Ovary (tissue), 3 donors: ENCODE results near the gene GAMT.

ENCODE experiments used
- EP300 ChIP-seq: sonication (generic); formaldehyde crosslinking; IDR thresholded peaks from one replicate; pipeline ENCODE4 v1.6.1; 2017; ENCODE audit warnings: antibody characterized with exemption
- POLR2A ChIP-seq: fragments of 450-650 bp; IDR thresholded peaks from one replicate; pipeline ENCODE4 v1.6.1; 2017; ENCODE audit warnings: antibody characterized with exemption, mild to moderate bottlenecking, moderate library complexity
- TF ChIP-seq, protein P1 (sequence below), 3 donors: fragments of 450-650 bp in 2 of 3; fragments of 200-600 bp in 1 of 3; IDR thresholded peaks; one replicate each; pipeline versions ENCODE4 v1.5.1 to v1.8.0; 2016 to 2022; ENCODE audit warnings: antibody characterized with exemption in 3 of 3, mild to moderate bottlenecking in 1 of 3
- donor health status: DM: no; HTN: no; CAD: no.

DNA sequence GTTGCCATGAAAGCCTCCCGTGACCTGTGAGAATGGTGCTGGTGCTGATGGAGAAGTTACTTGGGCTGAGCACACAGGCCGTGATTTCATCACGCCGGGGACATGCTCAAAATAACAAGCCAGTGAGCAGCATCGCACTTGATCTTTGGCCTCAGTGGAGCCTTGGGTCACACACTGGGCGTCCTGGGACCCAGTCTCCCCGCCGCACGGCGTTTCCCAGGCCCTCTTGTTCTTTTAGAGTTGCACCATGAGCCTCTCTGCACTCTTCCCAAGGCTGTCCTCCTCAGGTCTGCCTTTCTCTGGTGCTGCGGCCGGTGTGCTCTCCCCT is 27.1 kb downstream of the GAMT start:
- TF ChIP-seq POLR2A: no peak
- TF ChIP-seq, protein P1, sequence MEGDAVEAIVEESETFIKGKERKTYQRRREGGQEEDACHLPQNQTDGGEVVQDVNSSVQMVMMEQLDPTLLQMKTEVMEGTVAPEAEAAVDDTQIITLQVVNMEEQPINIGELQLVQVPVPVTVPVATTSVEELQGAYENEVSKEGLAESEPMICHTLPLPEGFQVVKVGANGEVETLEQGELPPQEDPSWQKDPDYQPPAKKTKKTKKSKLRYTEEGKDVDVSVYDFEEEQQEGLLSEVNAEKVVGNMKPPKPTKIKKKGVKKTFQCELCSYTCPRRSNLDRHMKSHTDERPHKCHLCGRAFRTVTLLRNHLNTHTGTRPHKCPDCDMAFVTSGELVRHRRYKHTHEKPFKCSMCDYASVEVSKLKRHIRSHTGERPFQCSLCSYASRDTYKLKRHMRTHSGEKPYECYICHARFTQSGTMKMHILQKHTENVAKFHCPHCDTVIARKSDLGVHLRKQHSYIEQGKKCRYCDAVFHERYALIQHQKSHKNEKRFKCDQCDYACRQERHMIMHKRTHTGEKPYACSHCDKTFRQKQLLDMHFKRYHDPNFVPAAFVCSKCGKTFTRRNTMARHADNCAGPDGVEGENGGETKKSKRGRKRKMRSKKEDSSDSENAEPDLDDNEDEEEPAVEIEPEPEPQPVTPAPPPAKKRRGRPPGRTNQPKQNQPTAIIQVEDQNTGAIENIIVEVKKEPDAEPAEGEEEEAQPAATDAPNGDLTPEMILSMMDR (IDR thresholded peaks at IDR 0.05): no peak
- no peak for TF ChIP-seq EP300
